Measurements from ENCODE around the gene TMEM116.

TMEM116 gene

GRCh38 chr12:112020947-112021457 is 8.0 kb upstream of the TMEM116 start:
- Histone ChIP-seq H3K27me3 (ENCODE audit: insufficient read depth, low read length) (no peaks in the 10 kb centered on the region), H3K9me3 (ENCODE audit: insufficient read depth, low read depth, low read length) (no peaks in the 10 kb centered on the region), H3K14ac (ENCODE audit: low read length) (no peak overlapping the region), H3K23ac (ENCODE audit: low read length) (no peak overlapping the region), H3K4me2 (ENCODE audit: low read length) (no peak overlapping the region), H2AK5ac (ENCODE audit: low read length) (no peak overlapping the region), H3K79me2 (ENCODE audit: control insufficient read depth, insufficient read depth, low read length, poor library complexity) (no peaks in the 10 kb centered on the region), H3K36me3 (ENCODE audit: control insufficient read depth in 1 of 2, insufficient read depth in 2 of 2, low read length in 2 of 2) (peaks cover 22 to 36% of the 10 kb centered on the region in 2 experiments), H2BK5ac (ENCODE audit: low read depth, low read length, poor library complexity) (no peak overlapping the region), H3K4ac (ENCODE audit: low read depth, low read length) (peak overlapping the region; percentile 4), H3K4me1 (ENCODE audit: control insufficient read depth in 1 of 2, insufficient read depth in 2 of 2, low read length in 2 of 2) (peaks cover 0 to 2% of the 10 kb centered on the region in 2 experiments), H2BK12ac (ENCODE audit: low read length) (no peak overlapping the region), H3K27ac (ENCODE audit: low read depth, low read length) (no peak overlapping the region), H3K4me3 (ENCODE audit: low read depth, low read length) (no peak overlapping the region), H4K12ac (ENCODE audit: low read depth, low read length) (no peak overlapping the region), H3K79me1 (ENCODE audit: low read length) (no peaks in the 10 kb centered on the region), H4K91ac (ENCODE audit: low read depth, low read length) (no peak overlapping the region), H3K9ac (ENCODE audit: low read length) (no peak overlapping the region), H3K18ac (ENCODE audit: low read length) (no peak overlapping the region), H2AFZ (ENCODE audit: insufficient read depth, low read length, poor library complexity) (no peak overlapping the region), H2BK120ac (ENCODE audit: insufficient read depth, low read length, poor library complexity) (no peak overlapping the region), H4K8ac (ENCODE audit: low read depth, low read length) (no peak overlapping the region)
- no peak for DNase-seq
- no CpG with 5 or more reads among the region's 8 CpGs for WGBS (ENCODE audit: extremely low coverage, insufficient coverage, insufficient read length)

- Histone ChIP-seq H3K9ac (ENCODE audit: low read length) (no peak overlapping the region), H4K91ac (ENCODE audit: low read depth, low read length) (no peak overlapping the region), H3K9me3 (ENCODE audit: insufficient read depth, low read depth, low read length) (no peaks in the 10 kb centered on the region), H2AK5ac (ENCODE audit: low read length) (no peak overlapping the region), H3K79me1 (ENCODE audit: low read length) (peaks cover 3% of the 10 kb centered on the region), H2BK12ac (ENCODE audit: low read length) (no peak overlapping the region), H3K27ac (ENCODE audit: low read depth, low read length) (no peak overlapping the region), H3K4me3 (ENCODE audit: low read depth, low read length) (no peak overlapping the region), H3K4me1 (ENCODE audit: control insufficient read depth in 1 of 2, insufficient read depth in 2 of 2, low read length in 2 of 2) (peaks cover 2 to 4% of the 10 kb centered on the region in 2 experiments), H2AFZ (ENCODE audit: insufficient read depth, low read length, poor library complexity) (no peak overlapping the region), H3K4ac (ENCODE audit: low read depth, low read length) (no peak overlapping the region), H3K23ac (ENCODE audit: low read length) (no peak overlapping the region), H3K36me3 (ENCODE audit: control insufficient read depth in 1 of 2, insufficient read depth in 2 of 2, low read length in 2 of 2) (peaks cover 22 to 32% of the 10 kb centered on the region in 2 experiments), H3K79me2 (ENCODE audit: control insufficient read depth, insufficient read depth, low read length, poor library complexity) (peaks cover 10% of the 10 kb centered on the region), H2BK120ac (ENCODE audit: insufficient read depth, low read length, poor library complexity) (no peak overlapping the region), H3K27me3 (ENCODE audit: insufficient read depth, low read length) (no peaks in the 10 kb centered on the region), H2BK5ac (ENCODE audit: low read depth, low read length, poor library complexity) (no peak overlapping the region), H4K12ac (ENCODE audit: low read depth, low read length) (no peak overlapping the region), H3K14ac (ENCODE audit: low read length) (no peak overlapping the region), H3K4me2 (ENCODE audit: low read length) (no peak overlapping the region), H4K8ac (ENCODE audit: low read depth, low read length) (no peak overlapping the region), H3K18ac (ENCODE audit: low read length) (no peak overlapping the region)
- WGBS (ENCODE audit: extremely low coverage, insufficient coverage, insufficient read length): no CpG with 5 or more reads among the region's 2 CpGs
- peak in 1 of 2 donors; percentile 31 for DNase-seq
These were observed 5.7 kb upstream of the TMEM116 start for GRCh38 chr12:112018571-112019237.

GRCh38 chr12:112017041-112017440 is 4.1 kb upstream of the TMEM116 start:
- no peak overlapping the region for H3K4me2 ChIP-seq (ENCODE audit: low read length)
- H2BK5ac ChIP-seq (ENCODE audit: low read depth, low read length, poor library complexity): no peak overlapping the region
- no peaks in the 10 kb centered on the region for H3K27me3 ChIP-seq (ENCODE audit: insufficient read depth, low read length)
- peak; percentile 43 to 88 for DNase-seq
- H2BK120ac ChIP-seq (ENCODE audit: insufficient read depth, low read length, poor library complexity): no peak overlapping the region
- H3K4me3 ChIP-seq (ENCODE audit: low read depth, low read length): no peak overlapping the region
- peaks cover 15 to 24% of the 10 kb centered on the region in 2 experiments for H3K36me3 ChIP-seq (ENCODE audit: control insufficient read depth in 1 of 2, insufficient read depth in 2 of 2, low read length in 2 of 2)
- H4K91ac ChIP-seq (ENCODE audit: low read depth, low read length): no peak overlapping the region
- no peak overlapping the region for H3K27ac ChIP-seq (ENCODE audit: low read depth, low read length)
- H3K14ac ChIP-seq (ENCODE audit: low read length): no peak overlapping the region
- no peaks in the 10 kb centered on the region for H3K9me3 ChIP-seq (ENCODE audit: insufficient read depth, low read depth, low read length)
- H3K79me2 ChIP-seq (ENCODE audit: control insufficient read depth, insufficient read depth, low read length, poor library complexity): peaks cover 18% of the 10 kb centered on the region
- no peak overlapping the region for H2AFZ ChIP-seq (ENCODE audit: insufficient read depth, low read length, poor library complexity)
- peaks cover 2 to 7% of the 10 kb centered on the region in 2 experiments for H3K4me1 ChIP-seq (ENCODE audit: control insufficient read depth in 1 of 2, insufficient read depth in 2 of 2, low read length in 2 of 2)
- no peak overlapping the region for H2BK12ac ChIP-seq (ENCODE audit: low read length)
- peaks cover 15% of the 10 kb centered on the region for H3K79me1 ChIP-seq (ENCODE audit: low read length)
- H3K4ac ChIP-seq (ENCODE audit: low read depth, low read length): peak overlapping the region; percentile 12
- no peak overlapping the region for H4K12ac ChIP-seq (ENCODE audit: low read depth, low read length)
- no CpG with 5 or more reads among the region's 1 CpG for WGBS (ENCODE audit: extremely low coverage, insufficient coverage, insufficient read length)
- H4K8ac ChIP-seq (ENCODE audit: low read depth, low read length): no peak overlapping the region
- no peak overlapping the region for H3K18ac ChIP-seq (ENCODE audit: low read length)
- H2AK5ac ChIP-seq (ENCODE audit: low read length): no peak overlapping the region
- no peak overlapping the region for H3K9ac ChIP-seq (ENCODE audit: low read length)
- H3K23ac ChIP-seq (ENCODE audit: low read length): no peak overlapping the region

GRCh38 chr12:112015938-112016337 is 3.0 kb upstream of the TMEM116 start:
- Histone ChIP-seq H3K18ac (ENCODE audit: low read length) (no peak overlapping the region), H3K14ac (ENCODE audit: low read length) (no peak overlapping the region), H3K4me3 (ENCODE audit: low read depth, low read length) (no peak overlapping the region), H4K12ac (ENCODE audit: low read depth, low read length) (no peak overlapping the region), H3K4me1 (ENCODE audit: control insufficient read depth in 1 of 2, insufficient read depth in 2 of 2, low read length in 2 of 2) (peaks cover 7 to 13% of the 10 kb centered on the region in 2 experiments), H3K27ac (ENCODE audit: low read depth, low read length) (no peak overlapping the region), H2AFZ (ENCODE audit: insufficient read depth, low read length, poor library complexity) (no peak overlapping the region), H3K36me3 (ENCODE audit: control insufficient read depth in 1 of 2, insufficient read depth in 2 of 2, low read length in 2 of 2) (peaks cover 8 to 16% of the 10 kb centered on the region in 2 experiments), H3K79me2 (ENCODE audit: control insufficient read depth, insufficient read depth, low read length, poor library complexity) (peaks cover 18% of the 10 kb centered on the region), H2BK120ac (ENCODE audit: insufficient read depth, low read length, poor library complexity) (no peak overlapping the region), H2BK5ac (ENCODE audit: low read depth, low read length, poor library complexity) (no peak overlapping the region), H3K4me2 (ENCODE audit: low read length) (no peak overlapping the region), H4K91ac (ENCODE audit: low read depth, low read length) (no peak overlapping the region), H3K79me1 (ENCODE audit: low read length) (peaks cover 15% of the 10 kb centered on the region), H4K8ac (ENCODE audit: low read depth, low read length) (no peak overlapping the region), H2BK12ac (ENCODE audit: low read length) (no peak overlapping the region), H2AK5ac (ENCODE audit: low read length) (no peak overlapping the region), H3K9ac (ENCODE audit: low read length) (no peak overlapping the region), H3K4ac (ENCODE audit: low read depth, low read length) (peak overlapping the region; percentile 47), H3K27me3 (ENCODE audit: insufficient read depth, low read length) (no peaks in the 10 kb centered on the region), H3K9me3 (ENCODE audit: insufficient read depth, low read depth, low read length) (peaks cover under 1% of the 10 kb centered on the region), H3K23ac (ENCODE audit: low read length) (no peak overlapping the region)
- no CpG with 5 or more reads among the region's 6 CpGs for WGBS (ENCODE audit: extremely low coverage, insufficient coverage, insufficient read length)
- no peak for DNase-seq
